SW480 (cell line): ENCODE data around the gene ZDHHC6.
"Not testable (repeated sequence)": the region's sequence is repeated elsewhere in the genome, so short reads cannot be mapped to it uniquely, and the experiment has no call there.

Experiments
- DNase-seq: peaks from one replicate; pipeline ENCODE4 v3.0.0-alpha.2; 2016; ENCODE audit warnings: low spot score

Gene ZDHHC6, protein sequence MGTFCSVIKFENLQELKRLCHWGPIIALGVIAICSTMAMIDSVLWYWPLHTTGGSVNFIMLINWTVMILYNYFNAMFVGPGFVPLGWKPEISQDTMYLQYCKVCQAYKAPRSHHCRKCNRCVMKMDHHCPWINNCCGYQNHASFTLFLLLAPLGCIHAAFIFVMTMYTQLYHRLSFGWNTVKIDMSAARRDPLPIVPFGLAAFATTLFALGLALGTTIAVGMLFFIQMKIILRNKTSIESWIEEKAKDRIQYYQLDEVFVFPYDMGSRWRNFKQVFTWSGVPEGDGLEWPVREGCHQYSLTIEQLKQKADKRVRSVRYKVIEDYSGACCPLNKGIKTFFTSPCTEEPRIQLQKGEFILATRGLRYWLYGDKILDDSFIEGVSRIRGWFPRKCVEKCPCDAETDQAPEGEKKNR

DNA sequence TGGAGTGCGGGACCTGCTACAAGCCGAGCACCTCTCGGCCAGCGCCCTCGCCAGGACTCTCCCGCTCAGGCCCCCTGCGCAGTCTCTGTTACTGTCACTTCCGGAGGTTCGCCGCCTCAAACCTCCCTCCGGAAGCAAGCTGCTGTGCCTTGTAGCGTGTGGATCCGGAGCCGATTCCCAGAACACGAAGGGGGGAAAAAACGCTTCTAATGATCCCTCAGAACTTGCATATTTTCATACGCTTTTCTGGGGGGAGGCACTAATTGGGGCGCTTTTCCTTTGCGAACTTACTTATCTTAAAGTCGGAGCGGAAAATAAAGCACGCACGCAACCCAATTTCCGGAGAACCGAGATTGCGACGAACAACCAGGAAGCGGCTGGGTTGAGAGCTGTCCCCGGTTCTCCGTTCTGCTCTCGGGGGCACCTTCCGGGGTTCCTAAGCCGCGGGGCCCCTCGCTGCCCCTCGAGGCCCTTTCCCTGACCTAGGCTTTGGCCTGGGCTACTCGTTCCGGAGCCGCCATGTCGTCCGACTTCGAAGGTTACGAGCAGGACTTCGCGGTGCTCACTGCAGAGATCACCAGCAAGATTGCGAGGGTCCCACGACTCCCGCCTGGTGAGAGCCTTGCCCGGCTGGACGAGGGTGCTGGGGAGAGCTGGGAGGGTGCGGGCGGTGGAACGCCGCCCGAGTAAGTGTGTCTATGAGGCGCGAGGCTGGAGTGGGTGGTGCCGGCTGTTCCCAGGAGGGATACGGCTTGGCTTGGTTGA lies at the start of gene ZDHHC6, which contains the start of gene VTI1A:
TSS of gene ZDHHC6 (minus strand) at position 60 of the 765 bp plus-strand sequence. CDS start 1,478 bp downstream, outside the sequence.
TSS of gene VTI1A (plus strand) at position 361 of the 765 bp plus-strand sequence. CDS start at position 520, 159 bp downstream.
- peak; percentile 83 for DNase-seq

DNA sequence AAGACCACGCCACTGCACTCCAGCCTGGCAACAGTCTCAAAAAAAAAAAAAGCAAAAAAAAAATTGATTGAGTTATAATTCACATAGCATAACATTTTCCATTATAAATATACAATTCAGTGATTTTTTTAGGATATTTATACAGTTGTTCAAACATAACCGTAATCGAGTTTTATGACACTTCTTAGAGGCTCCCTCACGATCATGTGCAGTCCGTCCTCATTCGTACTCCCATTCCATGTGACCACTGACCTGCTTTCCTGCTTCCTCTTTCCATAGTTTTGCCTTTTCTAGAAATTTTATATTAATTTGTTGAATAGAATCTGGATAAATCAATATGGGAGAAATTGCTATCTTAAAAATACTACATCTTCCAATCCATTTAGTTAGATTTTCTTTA lies 46.0 kb upstream of the ZDHHC6 start:
- no peak for DNase-seq

DNA sequence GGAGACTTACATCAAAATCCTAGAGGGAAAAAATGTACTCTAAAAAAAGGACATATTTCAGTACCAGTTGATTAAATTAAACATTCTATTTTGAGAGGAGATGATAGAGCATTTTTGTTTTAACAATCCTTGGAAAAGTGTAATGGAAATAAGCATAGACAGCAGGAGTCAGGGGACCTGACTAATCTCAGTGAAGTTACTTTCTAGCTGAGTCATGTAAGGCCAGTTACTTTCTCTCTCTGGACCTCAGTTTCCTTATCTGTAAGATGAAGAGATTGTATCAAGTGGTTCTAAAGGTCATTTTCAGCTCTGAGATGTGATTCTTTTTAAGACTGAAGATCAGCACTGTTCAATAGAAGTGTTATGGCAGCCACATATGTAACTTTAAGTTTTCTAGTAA lies 44.4 kb upstream of the ZDHHC6 start:
- DNase-seq = peak; percentile 13

DNA sequence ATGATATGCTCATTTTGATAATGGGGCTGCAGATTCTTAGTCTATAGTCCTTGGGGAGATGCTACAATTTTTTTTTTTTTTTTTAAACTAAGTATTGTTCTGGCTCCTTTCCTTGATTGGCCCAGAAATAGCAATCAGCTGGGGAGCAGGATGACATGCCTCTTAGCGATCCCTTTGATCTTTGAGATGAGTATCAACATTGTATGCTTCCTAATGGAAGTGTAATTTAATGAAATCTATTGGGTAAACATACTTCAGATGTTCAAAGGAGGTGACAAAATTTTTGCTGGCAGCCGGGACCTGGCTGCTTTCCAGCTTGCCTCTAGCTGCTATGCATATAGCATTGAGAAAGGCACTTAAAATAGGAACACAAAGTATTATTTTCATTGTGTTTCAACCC lies 43.8 kb upstream of the ZDHHC6 start:
- DNase-seq = peak; percentile 97

DNA sequence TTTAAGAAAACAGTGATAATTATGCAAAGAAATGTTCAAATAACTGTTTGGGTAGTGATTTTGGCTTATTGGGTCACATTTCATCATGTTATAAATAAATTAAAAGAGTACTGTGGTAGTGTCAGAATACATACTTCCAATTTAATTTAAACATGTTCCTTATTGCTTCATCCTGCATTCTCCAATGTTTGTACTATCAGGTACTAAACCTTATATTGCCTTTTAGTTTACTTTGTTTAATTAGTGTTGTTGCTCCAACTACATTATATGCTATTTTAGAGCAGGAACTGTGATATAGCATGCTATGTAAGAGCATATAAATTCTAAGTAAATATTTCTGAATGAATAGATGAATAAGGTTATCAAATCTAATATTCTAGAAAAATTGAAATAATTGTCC lies 41.2 kb upstream of the ZDHHC6 start:
- DNase-seq = no peak

DNA sequence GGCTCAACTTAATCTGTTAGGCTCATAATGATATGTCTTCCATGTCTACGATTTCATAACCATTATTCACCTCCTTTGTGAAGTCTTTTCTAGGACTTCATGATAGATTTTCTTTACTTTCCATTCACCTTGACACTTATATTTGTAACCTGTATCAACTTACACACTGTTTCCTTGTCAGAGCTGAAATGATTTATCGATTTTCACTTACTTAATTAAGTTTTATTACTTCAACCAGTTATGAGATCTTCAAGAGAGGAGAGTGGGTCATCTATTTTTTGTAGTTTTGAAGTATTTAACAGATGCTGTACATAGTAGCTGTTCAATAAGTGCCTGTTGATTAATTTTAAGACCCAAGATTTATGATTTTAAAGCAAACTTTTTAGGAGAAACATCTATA lies 37.7 kb upstream of the ZDHHC6 start:
- no peak for DNase-seq

DNA sequence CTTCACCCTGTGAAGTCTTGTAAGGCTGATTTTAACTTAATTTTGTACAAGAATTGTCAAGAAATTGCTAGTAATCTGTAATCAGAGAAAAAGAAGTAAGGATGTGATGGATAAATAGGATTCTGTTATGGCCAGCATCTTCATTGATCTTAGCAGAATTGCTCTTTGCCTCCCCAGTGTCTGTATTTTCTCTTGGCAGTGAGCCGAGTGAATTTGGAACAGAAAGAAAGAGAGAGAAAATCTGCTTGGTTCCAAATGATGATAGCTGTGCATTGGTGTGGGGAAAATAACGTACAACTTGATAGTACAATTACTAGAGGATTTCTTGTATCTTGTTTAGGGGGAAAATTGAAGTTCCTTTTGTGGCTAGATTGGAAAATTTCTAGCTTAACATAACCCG lies 34.9 kb upstream of the ZDHHC6 start:
- no peak for DNase-seq

DNA sequence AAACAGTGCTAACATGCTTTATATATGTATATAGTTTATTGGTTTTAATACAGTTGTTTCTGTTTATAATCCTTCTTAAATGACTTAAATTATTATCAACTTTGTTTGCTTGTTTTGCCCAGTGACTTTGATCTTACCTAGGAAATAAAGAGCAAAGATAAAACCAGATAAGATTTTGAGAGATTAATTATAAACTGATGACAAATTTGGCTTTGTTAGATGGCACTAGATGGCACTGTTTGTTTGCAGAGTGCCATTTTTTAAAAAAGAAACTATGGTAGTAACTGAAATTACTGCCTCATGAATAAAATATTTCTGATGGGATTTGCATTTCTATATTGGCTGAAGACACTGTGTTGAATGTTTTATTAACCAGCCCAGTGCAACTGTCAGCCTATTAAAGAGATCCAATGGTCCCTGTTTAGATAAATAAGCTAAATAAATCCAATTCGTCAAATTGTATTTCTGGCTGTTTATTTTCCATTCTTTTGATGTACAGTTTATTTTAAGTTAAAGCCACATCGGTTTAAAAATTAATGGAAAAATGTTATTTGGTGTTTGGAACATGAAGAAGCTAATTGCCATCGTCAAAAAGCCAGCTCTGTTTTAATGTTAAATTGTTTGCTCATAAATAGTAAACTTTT lies 29.0 kb upstream of the ZDHHC6 start:
- peak; percentile 49 for DNase-seq

DNA sequence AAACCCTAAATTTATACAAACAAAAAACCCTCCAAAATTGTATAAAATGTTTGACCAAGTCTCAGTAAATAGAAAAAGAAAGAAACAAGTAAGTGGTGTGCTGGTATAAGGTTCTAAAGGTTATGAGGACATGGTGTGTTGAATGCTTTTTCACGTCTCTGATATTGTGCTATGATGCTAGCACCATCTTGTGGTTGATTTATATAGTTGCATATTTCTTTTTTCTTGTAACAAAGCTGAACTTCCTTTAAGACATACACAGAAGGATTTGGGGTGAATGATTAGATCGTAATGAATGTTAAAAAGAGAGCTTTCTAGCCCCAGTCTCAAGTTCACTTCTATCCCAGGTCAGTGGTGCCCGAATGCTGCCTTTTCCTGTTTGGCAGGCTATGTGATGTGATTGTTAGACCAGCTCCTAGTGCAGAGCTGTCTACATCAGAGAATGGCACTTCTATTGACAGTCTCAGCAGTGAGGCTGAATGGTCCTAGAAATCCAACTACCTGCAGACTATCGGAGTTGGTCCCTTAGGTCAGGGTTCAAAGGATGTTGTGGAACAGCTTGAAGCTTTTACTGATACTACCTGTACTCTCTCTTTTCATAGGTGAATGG lies 25.3 kb upstream of the ZDHHC6 start:
- DNase-seq = peak; percentile 72

DNA sequence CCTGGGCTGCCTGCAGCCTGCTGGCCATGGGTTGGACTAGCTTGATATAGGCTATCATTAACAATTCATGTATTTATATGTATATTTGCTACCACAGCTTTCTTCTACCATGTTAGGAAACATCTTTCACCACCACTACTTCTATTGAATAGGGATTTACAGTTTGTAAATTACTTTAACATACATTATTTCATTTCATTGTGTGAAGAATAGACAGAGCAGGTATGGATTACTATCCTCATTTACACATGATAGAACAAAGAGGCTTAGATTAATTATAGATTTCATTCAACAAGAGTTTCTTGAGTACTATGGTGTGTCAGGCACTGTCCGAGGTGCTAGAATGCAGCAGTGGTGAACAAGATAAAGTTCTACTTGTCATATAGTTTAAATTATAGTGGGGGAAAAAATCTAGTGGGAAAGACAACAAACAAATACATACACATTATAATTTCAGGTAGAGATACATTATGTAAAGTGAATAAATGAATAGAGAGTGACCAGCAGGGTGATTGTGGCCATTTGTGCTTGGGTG lies 20.9 kb upstream of the ZDHHC6 start:
- no peak for DNase-seq

DNA sequence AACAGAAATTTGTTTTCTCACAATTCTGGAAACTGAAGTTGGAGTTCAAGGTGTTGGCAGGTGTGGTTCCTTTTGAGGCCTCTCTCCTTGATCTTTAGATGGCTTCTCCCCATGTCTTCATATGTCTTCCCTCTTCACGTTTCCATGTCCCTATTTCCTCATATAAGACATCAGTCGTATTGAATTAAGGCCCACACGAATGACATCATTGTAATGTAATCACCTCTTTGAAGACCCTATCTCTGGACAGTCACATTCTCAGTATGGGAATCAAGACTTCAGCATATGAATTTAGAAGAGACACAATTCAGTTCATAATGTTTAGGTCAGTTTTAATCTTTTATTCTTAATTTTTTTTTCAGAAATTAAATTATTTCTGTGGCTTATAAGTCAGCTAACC lies 20.1 kb upstream of the ZDHHC6 start:
- DNase-seq = no peak

DNA sequence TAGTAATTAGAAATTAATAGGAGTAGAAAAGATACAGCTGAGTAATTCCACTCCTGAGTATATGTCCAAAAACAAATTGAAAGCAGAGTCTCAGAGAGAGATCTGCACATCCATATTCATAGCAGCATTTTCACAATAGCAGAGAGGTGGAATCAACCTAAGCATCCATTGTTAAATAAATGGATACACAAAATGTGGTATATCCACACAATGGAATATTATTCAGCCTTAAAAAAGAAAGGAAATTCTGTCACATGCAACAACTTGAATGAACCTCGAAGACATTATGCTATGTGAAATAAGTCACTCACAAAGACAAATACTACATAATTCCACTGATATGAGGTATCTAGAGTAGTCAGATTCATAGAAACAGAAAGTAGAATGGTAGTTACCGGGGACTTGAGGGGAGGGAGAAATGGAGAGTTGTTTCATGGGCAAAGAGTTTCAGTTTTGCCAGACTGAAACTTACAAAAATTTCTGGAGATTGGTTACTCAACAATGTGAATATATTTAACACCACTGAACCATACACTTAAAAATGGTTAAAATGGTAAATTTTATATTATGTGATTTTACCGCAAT lies 18.7 kb upstream of the ZDHHC6 start:
- DNase-seq = no peak

DNA sequence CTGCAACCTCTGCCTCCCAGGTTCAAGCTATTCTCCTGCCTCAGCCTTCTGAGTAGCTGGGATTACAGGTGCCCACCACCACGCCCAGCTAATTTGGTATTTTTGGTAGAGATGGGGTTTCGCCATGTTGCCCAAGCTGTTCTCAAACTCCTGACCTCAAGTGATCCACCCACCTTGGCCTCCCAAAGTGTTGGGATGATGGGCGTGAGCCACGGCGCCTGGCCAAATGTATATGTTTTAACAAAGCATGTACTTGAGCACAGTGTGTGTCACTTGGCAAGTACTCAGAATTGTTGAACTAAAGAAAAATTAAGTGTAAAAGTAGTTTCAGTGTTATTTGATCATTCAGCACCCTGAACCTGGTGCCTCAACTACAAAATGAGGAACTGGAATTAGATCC lies 17.4 kb upstream of the ZDHHC6 start:
- not testable (repeated sequence) for DNase-seq

DNA sequence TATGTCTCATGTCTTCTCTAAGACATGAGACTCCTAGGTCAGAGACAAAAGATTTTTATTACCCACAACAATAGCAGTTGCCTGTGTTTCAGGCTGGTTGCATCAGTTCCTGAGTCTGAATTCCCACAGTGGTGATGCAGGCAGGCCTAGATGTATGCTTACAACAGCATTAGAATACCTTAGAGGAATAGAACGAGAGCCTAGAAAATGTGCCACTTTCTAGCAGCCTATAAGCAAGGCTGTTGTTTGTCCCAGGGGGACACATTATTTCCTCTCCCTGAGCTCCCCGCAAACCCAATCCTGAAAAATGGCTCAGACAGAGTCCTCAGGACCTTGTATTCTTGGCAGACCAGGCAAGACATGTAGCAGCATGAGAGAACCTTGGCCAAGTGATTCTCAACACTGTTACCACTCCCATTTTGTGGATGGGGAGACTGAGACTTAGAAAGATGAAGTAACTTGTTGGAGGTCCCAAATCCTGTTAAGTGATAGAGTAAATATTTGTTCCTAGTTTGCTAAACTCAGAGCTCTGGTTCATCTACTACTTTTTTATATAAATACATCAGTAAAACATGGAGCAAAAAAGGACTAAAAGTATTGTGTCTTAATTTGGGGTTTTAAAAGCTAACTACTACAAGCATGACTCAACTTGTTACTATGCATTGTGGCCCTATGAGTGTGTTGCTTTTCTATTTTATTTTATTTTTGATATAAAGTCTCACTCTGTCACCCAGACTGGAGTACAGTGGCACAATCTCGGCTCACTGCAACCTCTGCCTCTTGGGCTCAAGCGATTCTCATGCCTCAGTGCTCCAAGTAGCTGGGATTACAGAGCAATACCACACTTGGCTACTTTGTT lies 14.5 kb upstream of the ZDHHC6 start:
- DNase-seq = peak; percentile 58

DNA sequence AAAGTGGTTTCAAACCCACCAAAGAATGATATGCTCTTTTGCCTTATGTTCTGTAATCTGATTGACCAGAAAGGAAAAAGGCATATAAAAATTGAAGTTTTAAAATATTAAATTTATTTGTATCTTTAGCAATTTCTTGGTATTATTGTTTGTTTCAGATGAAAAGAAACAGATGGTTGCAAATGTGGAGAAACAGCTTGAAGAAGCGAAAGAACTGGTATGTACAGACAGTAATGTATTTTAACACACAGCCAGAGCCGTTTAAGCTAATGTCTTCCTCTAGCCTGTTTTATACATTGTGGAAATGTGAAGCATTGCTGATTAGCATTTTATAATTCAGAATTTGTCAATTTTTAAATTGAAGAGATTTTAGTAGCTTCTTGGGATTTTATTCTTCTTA lies 13.7 kb upstream of the ZDHHC6 start:
- DNase-seq = no peak

DNA sequence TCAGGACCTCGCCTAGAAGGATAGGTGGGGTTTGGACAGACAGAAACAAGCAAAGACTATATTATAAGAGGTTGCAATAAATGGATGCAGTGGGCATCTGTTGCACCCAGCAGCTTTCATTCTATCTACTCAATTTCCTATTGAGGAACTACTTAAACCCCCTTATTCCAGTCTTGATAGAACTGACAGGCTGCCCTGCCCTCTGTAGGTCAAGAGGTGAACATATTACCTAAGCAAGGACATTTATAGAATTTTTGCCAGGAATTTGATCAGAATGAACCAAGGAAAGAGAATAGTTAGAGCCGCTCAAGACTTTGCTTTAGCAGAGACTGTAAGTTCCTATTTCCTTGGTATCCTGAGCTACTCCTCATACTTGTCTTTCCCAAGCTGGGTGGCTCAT lies 9.8 kb upstream of the ZDHHC6 start:
- no peak for DNase-seq

DNA sequence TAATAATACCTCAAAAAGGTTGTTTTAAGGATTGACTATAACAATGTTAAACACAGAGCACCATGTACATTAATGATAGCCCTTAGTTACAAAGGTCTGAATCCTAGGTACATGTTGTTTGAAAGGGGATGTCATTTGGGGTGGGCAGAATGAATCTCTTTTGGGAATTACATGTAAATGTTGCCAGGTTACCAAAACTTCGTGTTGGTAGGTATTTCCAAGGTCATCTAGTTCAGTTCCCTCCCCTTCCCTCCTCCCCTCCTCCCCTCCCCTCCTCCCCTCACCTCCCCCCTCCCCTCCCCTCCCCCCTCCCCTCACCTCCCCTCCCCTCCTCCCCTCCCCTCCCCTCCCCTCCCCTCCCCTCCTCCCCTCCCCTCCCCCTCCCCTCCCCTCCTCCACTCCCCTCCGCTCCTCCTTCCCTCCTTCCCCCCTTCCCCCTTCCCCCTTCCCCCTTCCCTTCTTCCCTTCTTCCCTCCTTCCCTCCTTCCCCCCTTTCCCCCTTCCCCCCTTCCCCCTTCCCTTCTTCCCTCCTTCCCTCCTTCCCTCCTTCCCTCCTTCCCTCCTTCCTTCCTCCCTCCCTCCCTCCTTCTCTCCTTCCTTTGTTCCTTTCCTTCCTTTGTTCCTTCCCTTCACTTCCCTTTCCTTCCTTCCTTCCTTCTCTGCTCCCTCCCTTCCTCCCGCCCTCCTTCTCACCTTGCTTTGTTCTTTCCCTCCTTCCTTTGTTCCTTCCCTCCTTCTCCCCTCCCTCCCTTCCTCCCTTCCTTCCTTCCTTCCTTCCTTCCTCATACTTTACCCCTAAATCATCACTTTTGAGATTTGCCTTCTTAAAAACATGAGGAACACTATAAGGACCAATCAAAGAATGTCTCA lies 8.4 kb upstream of the ZDHHC6 start:
- DNase-seq = no peak

DNA sequence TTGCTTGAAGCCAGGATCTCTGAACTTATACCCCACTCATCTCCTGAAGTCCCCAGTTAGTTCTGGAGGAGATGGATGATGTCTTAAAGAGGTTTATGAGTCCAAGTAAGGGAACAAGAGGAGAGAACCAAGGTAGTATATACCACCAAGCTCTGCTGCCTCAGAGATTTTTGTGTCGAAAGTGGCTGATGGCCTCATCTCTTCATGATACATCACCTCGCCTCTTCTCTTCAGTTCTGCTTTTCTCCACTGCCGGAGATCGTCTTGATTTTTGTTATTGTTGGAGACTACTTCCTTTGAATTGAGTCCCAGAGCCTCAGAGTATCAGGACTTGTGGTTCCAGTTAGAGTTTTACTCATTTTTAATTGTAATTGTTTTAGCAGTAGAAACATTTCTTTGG lies 2.2 kb upstream of the ZDHHC6 start:
- no peak for DNase-seq

DNA sequence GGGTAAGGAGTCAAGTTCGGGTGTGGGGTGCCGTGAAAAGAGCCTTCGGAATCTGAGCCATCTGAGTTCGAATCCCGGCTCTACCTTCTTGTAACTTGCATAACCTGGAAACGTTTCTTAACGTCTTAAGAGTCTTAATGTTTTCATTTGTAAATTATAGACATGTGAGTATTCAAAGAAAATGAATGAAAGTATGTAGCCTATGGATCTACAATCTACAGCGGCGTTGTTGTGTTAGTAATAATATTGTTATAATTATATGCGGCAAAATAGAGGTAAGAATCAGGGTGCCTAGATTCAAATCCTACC lies 860 bp upstream of the ZDHHC6 start:
- no peak for DNase-seq
